ENCODE measurements around the gene SH3YL1.

GRCh38 chr2:286035-286434 lies 22.2 kb upstream of the SH3YL1 start:
- TF ChIP-seq CTCF (conservative IDR thresholded peaks at IDR 0.05; ENCODE audit: low read depth, low read length) (no peak), EZH2 (IDR thresholded peaks at IDR 0.05; ENCODE audit: low read length, unreplicated experiment) (no peak), EZH2phosphoT487 (IDR thresholded peaks at IDR 0.05; ENCODE audit: borderline replicate concordance, low read length) (no peak)
